ENCODE measurements around the gene C5orf58.

C5orf58 gene, protein sequence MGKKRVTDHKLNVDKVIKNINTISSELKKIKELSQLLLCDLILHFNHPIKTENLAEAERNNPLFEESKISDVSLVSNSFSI

DNA sequence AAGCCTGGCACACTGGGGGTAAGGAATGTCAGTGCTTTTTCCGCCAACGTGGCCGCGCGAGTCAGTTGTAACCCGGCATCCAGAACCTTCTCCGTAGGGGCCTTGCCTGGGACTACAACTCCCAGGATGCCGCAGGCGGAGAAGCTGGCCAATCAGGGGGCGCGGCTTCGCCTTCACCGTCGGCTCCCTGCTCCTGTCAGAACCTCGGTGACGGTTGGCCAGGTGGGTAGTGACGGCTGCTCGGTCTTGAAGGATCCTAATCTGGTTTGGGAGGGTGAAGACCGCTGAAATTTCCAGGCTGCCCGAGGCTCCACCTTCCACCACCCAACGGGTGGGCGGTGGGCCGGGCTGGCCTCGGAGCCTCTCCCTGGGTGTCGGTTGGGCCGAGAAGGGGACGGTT lies at the start of gene C5orf58:
Gene C5orf58, plus strand, starts transcription at position 200 of the 400 bp plus-strand sequence. CDS start 1,992 bp downstream, outside the sequence.
- no peaks in the 10 kb centered on the region for H3K36me3 ChIP-seq (ENCODE audit: control insufficient read depth, insufficient read depth, low read length)
- no peaks in the 10 kb centered on the region for H3K4me1 ChIP-seq (ENCODE audit: control insufficient read depth, insufficient read depth, low read length)
- no peaks in the 10 kb centered on the region for H3K9me3 ChIP-seq (ENCODE audit: control insufficient read depth, insufficient read depth, low read depth, low read length)
- no peak within 1 kb of the TSS for H3K9ac ChIP-seq (ENCODE audit: low read length)
- H3K27ac ChIP-seq (ENCODE audit: low read depth, low read length) = no peak within 1 kb of the TSS
- no peak within 1 kb of the TSS for H3K4me3 ChIP-seq (ENCODE audit: low read depth, low read length)
- no peaks in the 10 kb centered on the region for H3K27me3 ChIP-seq (ENCODE audit: control insufficient read depth, insufficient read depth, low read length)

DNA sequence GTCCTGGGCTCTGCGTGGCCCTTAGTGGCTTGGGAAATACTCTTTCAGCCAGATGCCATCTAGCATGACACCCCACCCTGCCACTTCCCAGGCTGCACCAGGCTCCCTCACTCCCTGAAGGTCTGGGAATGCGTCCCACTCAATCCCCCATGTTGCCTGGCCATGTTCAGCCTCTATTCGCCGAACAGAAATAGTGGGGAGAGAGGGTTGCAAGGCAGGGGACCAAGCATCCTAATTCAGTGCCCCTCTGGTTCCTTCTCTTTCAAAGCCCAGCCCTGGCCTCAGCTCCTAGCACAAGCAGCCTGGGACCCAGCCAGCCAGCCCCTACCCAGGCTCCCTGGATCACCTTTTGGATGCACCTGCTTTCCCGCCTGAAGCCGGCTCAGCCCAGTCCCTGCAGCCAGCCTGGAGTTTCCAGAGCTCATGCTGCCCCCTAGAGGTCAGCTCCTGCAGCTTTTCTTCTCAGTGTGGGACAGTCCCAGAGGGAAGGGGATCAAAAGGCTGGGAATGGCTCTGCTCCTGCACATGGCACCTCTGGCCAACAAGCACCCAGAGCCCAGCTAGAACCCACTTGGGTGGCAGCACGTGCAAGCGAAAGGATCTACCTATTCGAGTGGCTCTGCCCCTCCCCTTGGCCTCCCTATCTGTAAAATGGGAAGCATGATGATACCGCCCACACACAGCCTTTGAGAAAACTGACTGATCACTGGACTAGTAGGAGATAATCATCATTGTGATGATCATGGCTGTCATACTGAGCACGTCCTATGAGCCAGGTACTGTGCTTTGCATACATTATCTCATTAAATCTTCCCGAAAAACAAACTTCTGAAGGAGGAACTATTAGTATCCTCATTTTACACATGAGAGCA lies 48.7 kb upstream of the C5orf58 start:
- Histone ChIP-seq H3K27me3 (ENCODE audit: control insufficient read depth, insufficient read depth, low read length) (no peaks in the 10 kb centered on the region), H3K27ac (ENCODE audit: low read depth, low read length) (no peak overlapping the region), H3K4me3 (ENCODE audit: low read depth, low read length) (no peak overlapping the region), H3K9me3 (ENCODE audit: control insufficient read depth, insufficient read depth, low read depth, low read length) (no peaks in the 10 kb centered on the region), H3K36me3 (ENCODE audit: control insufficient read depth, insufficient read depth, low read length) (no peaks in the 10 kb centered on the region), H3K9ac (ENCODE audit: low read length) (no peak overlapping the region), H3K4me1 (ENCODE audit: control insufficient read depth, insufficient read depth, low read length) (no peaks in the 10 kb centered on the region)

DNA sequence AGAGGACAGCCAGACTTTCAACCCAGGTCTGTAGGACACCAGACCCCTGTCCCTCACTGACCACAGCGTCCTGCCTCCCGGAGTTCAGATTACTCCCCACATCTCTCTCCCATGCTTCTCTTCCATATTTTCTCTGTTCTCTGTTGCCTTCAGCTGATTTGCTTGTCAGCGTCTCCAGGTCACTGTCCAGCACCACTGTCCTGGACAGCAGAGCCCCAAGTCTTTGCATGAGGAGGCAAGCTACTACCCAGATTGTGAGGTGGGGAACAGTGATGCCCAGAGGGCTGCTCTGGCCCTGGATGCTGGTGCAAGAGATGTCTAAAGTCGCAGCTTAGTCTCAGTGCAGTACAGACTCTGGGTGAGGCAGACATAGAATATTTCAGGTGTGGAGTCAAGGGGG lies 48.0 kb upstream of the C5orf58 start:
- Histone ChIP-seq H3K4me1 (ENCODE audit: control insufficient read depth, insufficient read depth, low read length) (no peaks in the 10 kb centered on the region; the same call in 1 of the 2 replicates), H3K27ac (ENCODE audit: low read depth, low read length) (no peak overlapping the region), H3K36me3 (ENCODE audit: control insufficient read depth, insufficient read depth, low read length) (no peaks in the 10 kb centered on the region), H3K9me3 (ENCODE audit: control insufficient read depth, insufficient read depth, low read depth, low read length) (no peaks in the 10 kb centered on the region), H3K27me3 (ENCODE audit: control insufficient read depth, insufficient read depth, low read length) (no peaks in the 10 kb centered on the region), H3K4me3 (ENCODE audit: low read depth, low read length) (no peak overlapping the region), H3K9ac (ENCODE audit: low read length) (no peak overlapping the region)

DNA sequence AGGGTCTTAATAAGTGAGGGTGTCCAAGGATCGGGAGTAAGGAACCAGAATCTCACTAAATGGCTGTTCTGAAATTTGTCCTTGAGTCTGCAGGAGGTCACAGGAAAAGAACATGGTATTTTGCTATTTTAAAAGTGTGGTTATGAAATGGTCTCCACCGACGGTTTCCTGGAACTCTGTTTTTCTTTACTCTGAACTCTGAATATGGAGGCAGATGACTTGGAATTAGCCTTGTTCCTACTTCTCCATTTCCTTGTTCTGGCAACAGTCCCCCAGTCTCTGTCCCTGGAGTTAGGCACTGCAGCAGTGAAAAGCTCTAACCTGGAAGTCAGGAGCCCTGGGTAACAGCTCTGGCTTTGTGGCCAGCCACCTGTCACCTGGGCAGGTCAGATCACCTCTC lies 46.6 kb upstream of the C5orf58 start:
- Histone ChIP-seq H3K27ac (ENCODE audit: low read depth, low read length) (no peak overlapping the region), H3K9ac (ENCODE audit: low read length) (no peak overlapping the region), H3K9me3 (ENCODE audit: control insufficient read depth, insufficient read depth, low read depth, low read length) (no peaks in the 10 kb centered on the region), H3K27me3 (ENCODE audit: control insufficient read depth, insufficient read depth, low read length) (no peaks in the 10 kb centered on the region), H3K4me3 (ENCODE audit: low read depth, low read length) (no peak overlapping the region), H3K36me3 (ENCODE audit: control insufficient read depth, insufficient read depth, low read length) (no peaks in the 10 kb centered on the region), H3K4me1 (ENCODE audit: control insufficient read depth, insufficient read depth, low read length) (peaks cover 10% of the 10 kb centered on the region)

DNA sequence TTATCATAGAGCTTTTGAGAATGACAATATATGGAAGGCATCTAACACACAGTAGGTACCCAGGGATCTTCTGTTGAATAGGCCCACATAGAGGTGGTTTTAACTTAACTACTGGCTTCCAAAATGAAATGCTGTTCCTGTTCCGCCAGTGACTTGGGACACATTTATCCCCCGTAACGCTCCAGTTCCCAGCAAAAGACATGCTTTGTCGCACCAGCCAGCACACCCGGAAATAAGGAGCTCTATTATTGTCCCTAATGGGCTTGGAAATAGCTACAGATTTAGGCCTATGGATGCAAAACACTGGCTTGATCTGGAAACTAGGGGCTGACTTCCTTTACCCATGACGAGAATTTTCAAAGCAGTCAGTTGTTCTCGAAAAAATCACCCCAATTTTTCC lies 45.9 kb upstream of the C5orf58 start:
- Histone ChIP-seq H3K27ac (ENCODE audit: low read depth, low read length) (no peak overlapping the region), H3K36me3 (ENCODE audit: control insufficient read depth, insufficient read depth, low read length) (no peaks in the 10 kb centered on the region), H3K27me3 (ENCODE audit: control insufficient read depth, insufficient read depth, low read length) (no peaks in the 10 kb centered on the region), H3K9ac (ENCODE audit: low read length) (no peak overlapping the region), H3K9me3 (ENCODE audit: control insufficient read depth, insufficient read depth, low read depth, low read length) (no peaks in the 10 kb centered on the region), H3K4me1 (ENCODE audit: control insufficient read depth, insufficient read depth, low read length) (peaks cover 12% of the 10 kb centered on the region), H3K4me3 (ENCODE audit: low read depth, low read length) (no peak overlapping the region)

DNA sequence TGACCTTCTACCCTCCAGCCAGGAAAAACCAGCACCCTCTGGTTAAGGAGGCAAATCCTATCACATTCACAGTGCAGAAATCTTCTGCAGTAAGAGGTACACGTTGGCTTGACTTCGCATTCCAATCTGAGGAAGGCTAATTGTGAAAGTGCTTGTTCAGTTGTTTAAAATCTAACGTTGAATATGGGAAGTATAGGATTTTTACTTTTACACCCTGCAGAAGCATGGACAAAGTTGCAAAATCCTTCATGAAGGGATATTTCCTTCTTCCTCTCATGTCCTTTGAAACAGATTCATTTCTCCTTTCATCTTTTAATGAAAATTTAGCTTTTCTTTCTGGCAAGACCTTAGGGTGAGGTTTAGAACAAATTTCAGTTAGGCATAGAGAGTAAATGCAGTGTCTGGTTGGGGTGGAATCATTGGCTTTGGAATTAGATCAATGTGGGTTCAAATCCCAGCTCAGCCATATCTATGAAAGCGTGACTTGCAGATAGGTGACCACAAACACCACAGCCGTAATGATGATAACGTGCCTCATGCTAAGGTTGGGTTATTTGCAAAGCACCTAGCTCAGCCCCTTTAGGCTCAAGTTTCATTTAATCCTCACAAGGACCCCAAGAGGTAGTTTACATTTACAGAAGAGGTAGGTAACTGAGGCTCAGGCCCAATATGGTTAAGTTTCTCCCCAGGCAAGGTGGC lies 42.2 kb upstream of the C5orf58 start:
- no peak overlapping the region for H3K9ac ChIP-seq (ENCODE audit: low read length)
- no peak overlapping the region for H3K4me3 ChIP-seq (ENCODE audit: low read depth, low read length)
- H3K27ac ChIP-seq (ENCODE audit: low read depth, low read length) = no peak overlapping the region
- H3K27me3 ChIP-seq (ENCODE audit: control insufficient read depth, insufficient read depth, low read length) = no peaks in the 10 kb centered on the region
- H3K36me3 ChIP-seq (ENCODE audit: control insufficient read depth, insufficient read depth, low read length) = no peaks in the 10 kb centered on the region
- no peaks in the 10 kb centered on the region for H3K9me3 ChIP-seq (ENCODE audit: control insufficient read depth, insufficient read depth, low read depth, low read length)
- H3K4me1 ChIP-seq (ENCODE audit: control insufficient read depth, insufficient read depth, low read length) = peaks cover 12% of the 10 kb centered on the region

DNA sequence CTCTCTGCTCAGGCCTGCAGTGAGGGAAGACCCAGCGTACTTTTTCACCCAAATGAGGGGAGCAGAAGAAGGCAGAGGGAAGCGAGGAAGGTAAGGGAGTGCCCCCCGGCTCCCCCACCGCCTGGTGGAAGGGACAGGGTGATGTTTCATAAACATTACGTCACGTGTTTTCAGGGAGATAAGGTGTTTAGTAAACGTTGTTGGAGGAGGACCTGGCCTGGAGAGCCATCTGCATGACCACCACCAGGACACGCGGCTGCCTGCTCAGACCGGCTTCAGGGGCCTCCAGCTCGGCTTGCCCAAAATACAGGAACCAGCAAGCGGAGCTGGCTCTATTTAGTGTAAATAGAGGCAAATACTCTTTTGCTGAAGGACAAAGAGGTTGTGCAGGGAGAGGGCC lies 40.0 kb upstream of the C5orf58 start:
- H3K9me3 ChIP-seq (ENCODE audit: control insufficient read depth, insufficient read depth, low read depth, low read length) = no peaks in the 10 kb centered on the region
- H3K36me3 ChIP-seq (ENCODE audit: control insufficient read depth, insufficient read depth, low read length) = no peaks in the 10 kb centered on the region
- peaks cover 12% of the 10 kb centered on the region for H3K4me1 ChIP-seq (ENCODE audit: control insufficient read depth, insufficient read depth, low read length)
- no peak overlapping the region for H3K4me3 ChIP-seq (ENCODE audit: low read depth, low read length)
- no peak overlapping the region for H3K9ac ChIP-seq (ENCODE audit: low read length)
- H3K27me3 ChIP-seq (ENCODE audit: control insufficient read depth, insufficient read depth, low read length) = no peaks in the 10 kb centered on the region
- no peak overlapping the region for H3K27ac ChIP-seq (ENCODE audit: low read depth, low read length)

DNA sequence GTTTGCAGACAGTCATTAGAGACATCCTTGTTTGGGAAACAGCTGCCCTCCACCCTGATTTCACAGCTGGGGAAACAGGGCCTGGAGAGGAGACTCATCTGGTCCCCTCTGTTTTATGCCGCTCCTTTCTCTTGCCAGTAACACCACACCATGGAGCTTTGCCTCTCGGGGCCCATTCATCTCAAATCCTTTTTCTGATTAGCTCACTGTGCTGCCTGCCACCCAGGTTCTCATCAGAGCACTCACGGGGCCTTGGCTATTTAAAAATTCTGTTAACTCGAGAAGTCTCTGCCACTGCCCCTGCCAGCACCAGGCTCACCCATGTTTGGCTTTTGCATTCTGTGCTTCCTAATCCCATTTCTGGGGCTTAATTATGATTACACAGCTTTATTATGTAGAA lies 36.8 kb upstream of the C5orf58 start:
- no peak overlapping the region for H3K27ac ChIP-seq (ENCODE audit: low read depth, low read length)
- no peaks in the 10 kb centered on the region for H3K27me3 ChIP-seq (ENCODE audit: control insufficient read depth, insufficient read depth, low read length)
- no peaks in the 10 kb centered on the region for H3K9me3 ChIP-seq (ENCODE audit: control insufficient read depth, insufficient read depth, low read depth, low read length)
- peaks cover 3% of the 10 kb centered on the region for H3K4me1 ChIP-seq (ENCODE audit: control insufficient read depth, insufficient read depth, low read length)
- H3K36me3 ChIP-seq (ENCODE audit: control insufficient read depth, insufficient read depth, low read length) = no peaks in the 10 kb centered on the region
- no peak overlapping the region for H3K9ac ChIP-seq (ENCODE audit: low read length)
- no peak overlapping the region for H3K4me3 ChIP-seq (ENCODE audit: low read depth, low read length)

DNA sequence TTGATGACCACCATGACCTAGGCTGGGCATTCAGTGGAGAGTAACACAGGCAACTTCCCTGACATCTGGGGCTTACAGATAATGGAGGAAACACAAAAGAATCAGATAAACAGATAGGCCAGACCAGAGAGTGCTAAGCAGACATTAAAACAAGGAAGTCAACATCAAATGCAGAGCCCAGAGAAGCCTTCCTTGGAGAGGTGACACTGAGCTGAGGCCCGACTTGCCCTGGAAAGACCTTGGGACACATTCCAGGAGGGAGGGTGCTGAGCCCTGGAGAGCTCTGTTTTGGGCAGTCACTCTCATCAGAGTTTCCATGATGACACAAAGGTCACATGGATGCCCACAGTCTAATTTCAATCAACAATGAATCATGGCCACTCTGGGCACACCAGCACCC lies 31.9 kb upstream of the C5orf58 start:
- H3K9ac ChIP-seq (ENCODE audit: low read length) = no peak overlapping the region
- H3K4me1 ChIP-seq (ENCODE audit: control insufficient read depth, insufficient read depth, low read length) = no peaks in the 10 kb centered on the region
- H3K9me3 ChIP-seq (ENCODE audit: control insufficient read depth, insufficient read depth, low read depth, low read length) = no peaks in the 10 kb centered on the region
- no peak overlapping the region for H3K4me3 ChIP-seq (ENCODE audit: low read depth, low read length)
- H3K36me3 ChIP-seq (ENCODE audit: control insufficient read depth, insufficient read depth, low read length) = no peaks in the 10 kb centered on the region
- H3K27ac ChIP-seq (ENCODE audit: low read depth, low read length) = no peak overlapping the region
- no peaks in the 10 kb centered on the region for H3K27me3 ChIP-seq (ENCODE audit: control insufficient read depth, insufficient read depth, low read length)

DNA sequence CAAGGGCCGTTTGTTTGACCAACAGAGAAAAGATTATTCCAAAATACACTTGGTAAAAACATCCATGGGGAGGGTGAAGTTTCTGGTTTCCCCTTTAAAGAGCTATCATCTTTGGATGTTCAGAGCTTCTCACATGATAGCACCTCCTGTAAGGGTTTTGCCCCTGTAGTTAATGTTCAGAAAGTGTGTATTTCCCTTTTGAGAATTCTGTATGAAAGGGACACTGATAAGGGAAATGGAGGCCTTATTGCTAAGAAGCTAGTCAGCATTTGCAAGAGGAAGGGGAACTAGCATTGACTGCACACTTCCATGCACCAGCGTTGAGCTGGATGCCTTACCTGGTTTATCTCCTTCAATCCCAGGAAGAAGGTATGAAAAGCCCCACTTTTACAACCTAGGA lies 31.5 kb upstream of the C5orf58 start:
- no peaks in the 10 kb centered on the region for H3K4me1 ChIP-seq (ENCODE audit: control insufficient read depth, insufficient read depth, low read length)
- H3K27me3 ChIP-seq (ENCODE audit: control insufficient read depth, insufficient read depth, low read length) = no peaks in the 10 kb centered on the region

DNA sequence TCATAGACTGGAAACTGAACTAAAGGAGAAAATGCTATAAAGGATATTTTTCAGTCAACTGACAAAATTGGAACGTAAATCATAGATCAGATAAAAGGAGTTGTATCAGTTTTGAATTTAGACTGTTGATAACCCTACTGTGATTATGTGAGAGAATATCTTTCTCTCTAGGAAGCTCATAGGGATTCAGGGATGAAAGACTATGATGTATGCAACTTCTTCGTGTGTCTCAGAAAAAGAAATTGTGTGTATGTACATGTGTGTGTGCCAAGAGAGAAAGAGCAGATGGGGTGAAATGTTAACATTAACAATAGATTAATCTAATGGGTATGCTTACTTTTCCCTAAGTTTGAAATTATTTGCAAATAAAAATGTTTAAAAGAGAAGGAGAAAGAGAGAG lies 30.7 kb upstream of the C5orf58 start:
- Histone ChIP-seq H3K9ac (ENCODE audit: low read length) (no peak overlapping the region), H3K9me3 (ENCODE audit: control insufficient read depth, insufficient read depth, low read depth, low read length) (no peaks in the 10 kb centered on the region), H3K27me3 (ENCODE audit: control insufficient read depth, insufficient read depth, low read length) (no peaks in the 10 kb centered on the region), H3K4me3 (ENCODE audit: low read depth, low read length) (no peak overlapping the region), H3K27ac (ENCODE audit: low read depth, low read length) (no peak overlapping the region), H3K4me1 (ENCODE audit: control insufficient read depth, insufficient read depth, low read length) (no peaks in the 10 kb centered on the region), H3K36me3 (ENCODE audit: control insufficient read depth, insufficient read depth, low read length) (no peaks in the 10 kb centered on the region)

More for the DNA sequence above, 31.5 kb upstream of the C5orf58 start:
- Histone ChIP-seq H3K27ac (ENCODE audit: low read depth, low read length) (no peak overlapping the region), H3K4me3 (ENCODE audit: low read depth, low read length) (no peak overlapping the region), H3K9me3 (ENCODE audit: control insufficient read depth, insufficient read depth, low read depth, low read length) (no peaks in the 10 kb centered on the region), H3K9ac (ENCODE audit: low read length) (no peak overlapping the region), H3K36me3 (ENCODE audit: control insufficient read depth, insufficient read depth, low read length) (no peaks in the 10 kb centered on the region)

Data from HUES6 (cell line).